H1 (cell line): ENCODE results near the gene DHFR2. TPM values are rescaled to one million over a fixed set of nuclear protein-coding genes. Genes with fewer than 3 reads are reported as not detected.
A peak's percentile ranks its signal among the peaks of the same experiment; 100 is the strongest.

Source experiments
- ASH2L ChIP-seq: fragments of 200-600, 300-600 bp; sonication (generic); IDR thresholded peaks from one replicate; pipeline ENCODE4 v1.7.1; 2017; ENCODE audit warnings: low read length
- CBX8 ChIP-seq: fragments of 300-800, 300-1000 bp; sonication (generic); IDR thresholded peaks from 2 replicates; pipeline ENCODE4 v1.7.1; 2016; ENCODE audit warnings: low read depth, low read length, borderline replicate concordance
- CEBPB ChIP-seq: IDR thresholded peaks from 2 replicates; pipeline ENCODE4 v1.6.1; 2012; ENCODE audit warnings: low read depth, low read length
- CREB1 ChIP-seq: IDR thresholded peaks from 2 replicates; pipeline ENCODE4 v1.6.1; 2012; ENCODE audit warnings: inconsistent platforms
- EGR1 ChIP-seq: IDR thresholded peaks from 2 replicates; pipeline ENCODE4 v1.6.1; 2011; ENCODE audit warnings: low read depth, low read length, borderline replicate concordance
- EZH2 ChIP-seq: fragments of 200-600 bp; sonication (generic); IDR thresholded peaks from 2 replicates; pipeline ENCODE4 v1.7.1; 2012; ENCODE audit warnings: low read depth, mild to moderate bottlenecking, moderate library complexity, low read length, inconsistent platforms; ENCODE audit not compliant: severe bottlenecking
- FOSL1 ChIP-seq: IDR thresholded peaks from 2 replicates; pipeline ENCODE4 v1.6.1; 2011; ENCODE audit warnings: mild to moderate bottlenecking, low read depth, low read length, moderate library complexity; ENCODE audit not compliant: insufficient read depth
- KDM1A ChIP-seq: fragments of 200-600, 300-600 bp; sonication (generic); IDR thresholded peaks from 2 replicates; pipeline ENCODE4 v1.7.1; 2016; ENCODE audit warnings: mild to moderate bottlenecking, low read length, borderline replicate concordance
- KDM4A ChIP-seq: IDR thresholded peaks from one replicate; pipeline ENCODE4 v1.7.1; 2012; ENCODE audit warnings: low read depth, mild to moderate bottlenecking, moderate library complexity, low read length, inconsistent platforms; ENCODE audit not compliant: severe bottlenecking
- MAFK ChIP-seq: IDR thresholded peaks from 2 replicates; pipeline ENCODE4 v1.6.1; 2012; ENCODE audit warnings: low read depth, mild to moderate bottlenecking, improper control_type of control experiment, low read length
- NRF1 ChIP-seq: IDR thresholded peaks from 2 replicates; pipeline ENCODE4 v1.6.1; 2011; ENCODE audit warnings: mild to moderate bottlenecking, low read depth, low read length, improper control_type of control experiment
- RXRA ChIP-seq: IDR thresholded peaks from 2 replicates; pipeline ENCODE4 v1.6.1; 2011; ENCODE audit warnings: low read depth, mild to moderate bottlenecking, low read length, moderate library complexity; ENCODE audit not compliant: insufficient read depth
- SIRT6 ChIP-seq: IDR thresholded peaks from one replicate; pipeline ENCODE4 v1.7.1; 2012; ENCODE audit warnings: low read length, inconsistent platforms
- SUZ12 ChIP-seq: fragments of 200-600 bp; sonication (generic); IDR thresholded peaks from 2 replicates; pipeline ENCODE4 v1.6.1; 2012; ENCODE audit warnings: mild to moderate bottlenecking, inconsistent platforms, low read length, moderate library complexity, mixed read lengths
- TAF7 ChIP-seq: optimal IDR thresholded peaks from 2 replicates; pipeline ENCODE3; 2011; ENCODE audit warnings: low read depth, mild to moderate bottlenecking, inconsistent platforms, low read length, moderate library complexity, borderline replicate concordance
- TBP ChIP-seq: IDR thresholded peaks from 2 replicates; pipeline ENCODE4 v1.6.1; 2011; ENCODE audit warnings: low read depth, low read length, improper control_type of control experiment
- polyA plus RNA-seq, 7 experiments: library from polyadenylated mRNA; depleted of rRNA in 3 of 7; stranded (reverse) in 5 of 7; unstranded in 2 of 7; fragments of >200 nt in 5 of 7; fragments of 200-250 nt in 2 of 7; gene quantifications; 1 replicate in 5 of 7; 2 replicates in 1 of 7; 4 replicates in 1 of 7; pipeline versions ENCODE4 v1.2.1 to v1.2.3, GENCODE V29; 2011 to 2013; ENCODE audit warnings: missing spikeins in 2 of 7, mixed read lengths in 2 of 7
- total RNA-seq: library from RNA; stranded (reverse); fragmentation: NEBNext Ultra II Directional; extraction: Animal tissue kit (Norgen Biotek cat#: 25700); gene quantifications from 2 replicates; pipeline ENCODE4 v1.2.1, GENCODE V29; 2021
- TF ChIP-seq, protein P1 (sequence below), 3 experiments: IDR thresholded peaks; 1 replicate in 2 of 3; 2 replicates in 1 of 3; pipeline versions ENCODE4 v1.5.1 to v1.6.1; 2011; ENCODE audit warnings: low read length in 3 of 3, mild to moderate bottlenecking in 3 of 3, inconsistent platforms in 2 of 3, low read depth in 1 of 3, moderate library complexity in 1 of 3; ENCODE audit not compliant: insufficient read depth in 1 of 3; ENCODE audit errors: control extremely low read depth in 1 of 3
- TF ChIP-seq, protein P2 (sequence below): IDR thresholded peaks from 2 replicates; pipeline ENCODE4 v1.6.1; 2012; ENCODE audit warnings: low read length, inconsistent platforms
- TF ChIP-seq, protein P3 (sequence below): IDR thresholded peaks from 2 replicates; pipeline ENCODE4 v1.6.1; 2012; ENCODE audit warnings: inconsistent platforms

DHFR2 gene
- total and polyA plus RNA-seq, 2 of the 8 experiments (the other 6 are each of a cell fraction or from before 2014, with no cell fraction given), result 0.59 to 2.6 TPM

DNA sequence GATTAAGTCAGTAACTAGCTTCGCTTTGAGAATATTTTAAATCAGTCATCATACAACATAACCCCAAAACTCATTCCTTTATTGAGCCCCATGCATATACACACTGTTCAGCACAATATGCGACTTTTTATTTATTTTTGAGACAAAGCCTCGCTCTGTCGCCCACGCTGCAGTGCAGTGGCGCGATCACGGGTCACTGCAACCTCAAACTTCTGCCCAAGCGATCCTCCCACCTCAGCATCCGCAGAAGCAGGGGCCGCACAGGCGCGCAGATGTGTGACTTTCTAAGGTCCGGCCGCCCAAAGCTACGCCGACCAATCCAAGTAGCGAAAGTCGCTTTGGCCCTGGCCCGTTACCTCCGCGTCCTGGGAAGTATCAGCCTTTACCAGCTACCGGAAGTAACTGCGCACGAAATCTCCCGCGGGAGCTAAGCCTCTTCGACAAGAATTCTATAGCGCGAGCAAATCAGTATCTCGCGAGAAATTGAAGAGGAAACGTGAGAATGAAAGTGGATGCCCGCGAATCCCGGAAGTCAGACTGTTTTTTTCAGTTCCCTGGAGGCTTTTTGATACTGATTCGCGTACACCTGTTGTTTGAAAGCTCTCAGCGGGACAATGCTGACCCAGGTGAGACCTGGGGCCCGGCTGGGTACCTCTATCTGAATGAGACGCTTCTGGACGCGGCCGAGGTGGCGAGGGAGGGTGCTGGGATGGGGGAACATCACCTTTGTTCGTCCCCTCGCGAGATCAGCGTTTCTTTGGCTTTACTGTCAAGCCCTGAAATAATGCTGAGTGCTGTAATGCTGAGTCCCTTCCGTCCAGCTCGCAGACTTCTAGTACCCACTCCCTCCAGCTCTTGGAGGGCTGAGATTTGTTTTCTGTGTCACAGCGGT, at the start of gene DHFR2, which contains the start of gene NSUN3 (continued):
- TF ChIP-seq KDM4A, result peak; percentile 71
- peak; percentile 25; the same call in 1 of the 2 replicates for TF ChIP-seq CREB1
- TF ChIP-seq, protein P1, sequence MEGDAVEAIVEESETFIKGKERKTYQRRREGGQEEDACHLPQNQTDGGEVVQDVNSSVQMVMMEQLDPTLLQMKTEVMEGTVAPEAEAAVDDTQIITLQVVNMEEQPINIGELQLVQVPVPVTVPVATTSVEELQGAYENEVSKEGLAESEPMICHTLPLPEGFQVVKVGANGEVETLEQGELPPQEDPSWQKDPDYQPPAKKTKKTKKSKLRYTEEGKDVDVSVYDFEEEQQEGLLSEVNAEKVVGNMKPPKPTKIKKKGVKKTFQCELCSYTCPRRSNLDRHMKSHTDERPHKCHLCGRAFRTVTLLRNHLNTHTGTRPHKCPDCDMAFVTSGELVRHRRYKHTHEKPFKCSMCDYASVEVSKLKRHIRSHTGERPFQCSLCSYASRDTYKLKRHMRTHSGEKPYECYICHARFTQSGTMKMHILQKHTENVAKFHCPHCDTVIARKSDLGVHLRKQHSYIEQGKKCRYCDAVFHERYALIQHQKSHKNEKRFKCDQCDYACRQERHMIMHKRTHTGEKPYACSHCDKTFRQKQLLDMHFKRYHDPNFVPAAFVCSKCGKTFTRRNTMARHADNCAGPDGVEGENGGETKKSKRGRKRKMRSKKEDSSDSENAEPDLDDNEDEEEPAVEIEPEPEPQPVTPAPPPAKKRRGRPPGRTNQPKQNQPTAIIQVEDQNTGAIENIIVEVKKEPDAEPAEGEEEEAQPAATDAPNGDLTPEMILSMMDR (IDR thresholded peaks at IDR 0.05; ENCODE audit: control extremely low read depth in 1 of 3, insufficient read depth in 1 of 3, low read depth in 1 of 3, low read length in 3 of 3), result no peak
- TF ChIP-seq EGR1, result no peak
- peak; percentile 51 for TF ChIP-seq TBP
- peak; percentile 93 for TF ChIP-seq KDM1A
- peak; percentile 48 for TF ChIP-seq TAF7
- TF ChIP-seq SUZ12, result no peak
- TF ChIP-seq, protein P2, sequence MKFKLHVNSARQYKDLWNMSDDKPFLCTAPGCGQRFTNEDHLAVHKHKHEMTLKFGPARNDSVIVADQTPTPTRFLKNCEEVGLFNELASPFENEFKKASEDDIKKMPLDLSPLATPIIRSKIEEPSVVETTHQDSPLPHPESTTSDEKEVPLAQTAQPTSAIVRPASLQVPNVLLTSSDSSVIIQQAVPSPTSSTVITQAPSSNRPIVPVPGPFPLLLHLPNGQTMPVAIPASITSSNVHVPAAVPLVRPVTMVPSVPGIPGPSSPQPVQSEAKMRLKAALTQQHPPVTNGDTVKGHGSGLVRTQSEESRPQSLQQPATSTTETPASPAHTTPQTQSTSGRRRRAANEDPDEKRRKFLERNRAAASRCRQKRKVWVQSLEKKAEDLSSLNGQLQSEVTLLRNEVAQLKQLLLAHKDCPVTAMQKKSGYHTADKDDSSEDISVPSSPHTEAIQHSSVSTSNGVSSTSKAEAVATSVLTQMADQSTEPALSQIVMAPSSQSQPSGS, result peak; percentile 69; the same call in 1 of the 2 replicates
- no peak for TF ChIP-seq SIRT6
- TF ChIP-seq NRF1, result no peak
- TF ChIP-seq MAFK, result no peak; the same call in 1 of the 2 replicates
- no peak for TF ChIP-seq EZH2
- TF ChIP-seq FOSL1, result no peak
- TF ChIP-seq RXRA, result no peak
- TF ChIP-seq CEBPB, result no peak
- no peak for TF ChIP-seq CBX8
- peak; percentile 90 for TF ChIP-seq ASH2L
- TF ChIP-seq, protein P3, sequence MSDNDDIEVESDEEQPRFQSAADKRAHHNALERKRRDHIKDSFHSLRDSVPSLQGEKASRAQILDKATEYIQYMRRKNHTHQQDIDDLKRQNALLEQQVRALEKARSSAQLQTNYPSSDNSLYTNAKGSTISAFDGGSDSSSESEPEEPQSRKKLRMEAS, result no peak; the same call in 1 of the 2 replicates
